GM18873 (cell line): ENCODE measurements around the gene C12orf57.

Source experiments
- ATAC-seq: cut with Tn5 transposase; IDR thresholded peaks from one replicate; pipeline ENCODE4 v1.9.1; 2021; ENCODE audit warnings: mild to moderate bottlenecking, moderate library complexity, moderate number of reproducible peaks; ENCODE audit not compliant: unreplicated experiment, low FRiP score

Gene C12orf57

GRCh38 chr12:6917491-6918231 lies 26.2 kb upstream of the C12orf57 start:
- no peak for ATAC-seq

- no peak for ATAC-seq
Measured at GRCh38 chr12:6919588-6919987, 24.2 kb upstream of the C12orf57 start.

- no peak for ATAC-seq
Measured at GRCh38 chr12:6921539-6921938, 22.3 kb upstream of the C12orf57 start.

GRCh38 chr12:6921996-6922946 lies 21.6 kb upstream of the C12orf57 start:
- ATAC-seq = no peak

- no peak for ATAC-seq
Measured at GRCh38 chr12:6923003-6923732, 20.7 kb upstream of the C12orf57 start.

GRCh38 chr12:6923851-6924250 lies 20.0 kb upstream of the C12orf57 start:
- no peak for ATAC-seq

- ATAC-seq = no peak
Measured at GRCh38 chr12:6925239-6925539, 18.6 kb upstream of the C12orf57 start.

- no peak for ATAC-seq
Measured at GRCh38 chr12:6925540-6926279, 18.1 kb upstream of the C12orf57 start.

- ATAC-seq = no peak
Measured at GRCh38 chr12:6927379-6928021, 16.3 kb upstream of the C12orf57 start, which contains the start of gene ATN1. TSS of gene ATN1 (plus strand) at chr12:6927959. CDS start at chr12:6934002, 6,043 bp downstream.

- no peak for ATAC-seq
Measured at GRCh38 chr12:6928022-6928702, 15.7 kb upstream of the C12orf57 start.

GRCh38 chr12:6928703-6929407 lies 15.0 kb upstream of the C12orf57 start:
- ATAC-seq = no peak

- ATAC-seq = no peak
Measured at GRCh38 chr12:6929466-6930452, 14.1 kb upstream of the C12orf57 start.

- no peak for ATAC-seq
Measured at GRCh38 chr12:6932766-6933165, 11.1 kb upstream of the C12orf57 start.

GRCh38 chr12:6934110-6934509 lies 9.7 kb upstream of the C12orf57 start:
- no peak for ATAC-seq

- no peak for ATAC-seq
Measured at GRCh38 chr12:6935371-6936193, 8.2 kb upstream of the C12orf57 start.

- ATAC-seq = no peak
Measured at GRCh38 chr12:6936194-6936635, 7.6 kb upstream of the C12orf57 start.
